NCI-H2196 treated with DMSO at 0.1 percent for 48 hours (cell line): ENCODE data around the gene ZNF440.
"Not testable (repeated sequence)": the region's sequence is repeated elsewhere in the genome, so short reads cannot be mapped to it uniquely, and the experiment has no call there.

ENCODE experiments used
- DNase-seq: peaks from one replicate; lab custom pipeline; 2025; ENCODE audit not compliant: unreplicated experiment; lab: John Stamatoyannopoulos, UW

The ZNF440 gene

GRCh38 chr19:11814029-11814699 is at the start of gene ZNF440:
Gene ZNF440 (plus strand): TSS chr19:11814273. CDS start chr19:11814448, 175 bp downstream.
- peak; percentile 87 for DNase-seq

DNA sequence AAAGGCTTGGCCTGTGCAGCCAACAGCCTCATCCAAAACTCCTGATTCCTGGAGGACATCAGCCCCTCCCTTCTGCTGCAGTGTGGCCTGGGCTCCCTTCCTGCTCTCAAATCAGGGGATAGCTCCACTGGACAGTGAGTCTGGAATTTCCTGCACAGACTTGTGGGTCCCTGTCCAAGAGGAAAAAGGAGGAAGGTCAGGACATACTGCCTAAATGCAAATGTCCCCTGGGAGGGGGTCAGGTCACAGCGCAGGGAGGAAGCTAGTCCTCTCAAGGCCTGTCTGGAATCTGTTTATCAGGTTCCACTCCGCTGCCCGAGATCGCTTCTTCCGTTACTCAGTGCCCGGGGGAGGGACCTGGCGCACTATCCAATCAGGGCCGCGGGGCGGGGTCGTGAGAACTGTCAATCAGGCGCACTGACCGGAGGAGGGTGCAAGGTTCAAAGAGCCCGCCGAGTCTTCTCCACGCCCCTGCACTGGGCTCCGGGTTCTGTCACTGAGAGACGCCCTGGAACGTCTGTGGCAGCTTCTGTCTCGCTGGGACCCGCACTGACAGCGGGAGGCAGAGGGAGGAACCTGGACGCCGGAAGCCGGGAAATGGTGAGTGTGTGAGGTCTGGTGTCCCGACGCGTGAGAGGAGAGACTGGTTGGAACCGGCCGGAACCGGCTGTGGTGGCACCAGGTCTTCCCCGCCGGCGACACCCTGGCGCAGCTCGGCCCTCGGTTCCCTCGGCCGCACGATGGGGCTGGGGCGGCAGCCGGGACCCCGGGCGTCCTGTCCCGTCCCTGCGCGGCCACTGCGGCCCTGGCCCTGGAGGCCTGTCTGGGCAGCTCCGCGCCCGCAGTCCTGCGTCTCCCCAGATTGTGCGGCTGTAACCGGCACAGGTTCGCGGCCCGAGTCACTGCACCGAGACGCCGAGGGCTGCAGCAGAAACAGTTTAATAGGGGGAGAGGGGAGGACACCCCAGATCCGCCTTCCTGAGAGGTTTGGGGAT is 47.2 kb upstream of the ZNF440 start, which contains the start of gene ZNF441:
TSS of gene ZNF441 (plus strand) at position 404 of the 995 bp plus-strand sequence. CDS start at position 598, 194 bp downstream.
- peak; percentile 83 for DNase-seq

DNA sequence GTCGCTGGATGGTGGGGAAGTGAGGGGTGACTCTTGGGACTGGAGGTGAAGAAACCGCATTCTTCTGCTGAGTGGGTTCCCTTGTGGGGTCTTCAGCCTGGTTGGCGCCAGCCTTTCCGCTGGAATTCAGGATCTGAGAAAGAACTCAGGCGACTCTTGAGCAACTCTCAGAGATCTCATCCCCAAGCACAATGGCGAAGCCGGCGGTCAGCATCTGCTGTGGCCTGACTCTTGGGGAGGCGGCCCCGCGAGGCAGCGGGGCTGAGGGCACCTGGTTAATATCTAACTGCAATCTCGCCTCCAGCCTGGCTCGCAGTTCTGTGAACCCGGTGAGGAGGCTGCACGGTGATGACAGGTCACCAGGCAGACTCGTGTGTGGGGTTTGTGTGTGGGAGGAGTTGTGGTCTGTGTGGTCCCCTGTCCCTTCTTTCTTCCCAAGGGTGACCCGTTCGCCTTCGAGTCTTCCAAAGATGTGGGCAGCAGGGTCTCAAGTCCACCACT is 46.4 kb upstream of the ZNF440 start:
- DNase-seq: no peak

GRCh38 chr19:11769995-11770394 is 44.1 kb upstream of the ZNF440 start:
- DNase-seq: no peak

GRCh38 chr19:11771520-11771919 is 42.6 kb upstream of the ZNF440 start:
- not testable (repeated sequence) for DNase-seq

- not testable (repeated sequence) for DNase-seq
Measured at GRCh38 chr19:11776669-11777068, 37.4 kb upstream of the ZNF440 start.

- DNase-seq: no peak
Measured at GRCh38 chr19:11780431-11781020, 33.5 kb upstream of the ZNF440 start.

- no peak for DNase-seq
Measured at GRCh38 chr19:11781295-11782057, 32.6 kb upstream of the ZNF440 start.

DNA sequence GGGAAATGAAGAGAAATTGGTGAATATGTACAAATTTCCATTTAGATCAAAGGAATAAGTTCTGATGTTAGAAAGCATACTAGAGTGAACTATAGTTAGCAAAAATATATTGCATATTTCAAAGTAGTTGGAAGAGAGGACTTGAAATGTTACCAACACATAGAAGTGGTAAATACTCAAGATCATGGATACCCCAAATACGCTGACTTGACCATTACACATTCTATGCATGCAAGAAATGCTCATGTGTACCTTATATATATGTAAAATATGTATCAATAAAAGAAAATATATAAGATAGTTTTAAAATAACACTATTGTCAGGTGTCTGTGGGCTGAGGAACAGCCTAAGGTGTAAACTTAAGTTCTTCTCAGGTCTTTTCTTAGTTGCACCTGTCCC is 30.3 kb upstream of the ZNF440 start:
- no peak for DNase-seq

DNA sequence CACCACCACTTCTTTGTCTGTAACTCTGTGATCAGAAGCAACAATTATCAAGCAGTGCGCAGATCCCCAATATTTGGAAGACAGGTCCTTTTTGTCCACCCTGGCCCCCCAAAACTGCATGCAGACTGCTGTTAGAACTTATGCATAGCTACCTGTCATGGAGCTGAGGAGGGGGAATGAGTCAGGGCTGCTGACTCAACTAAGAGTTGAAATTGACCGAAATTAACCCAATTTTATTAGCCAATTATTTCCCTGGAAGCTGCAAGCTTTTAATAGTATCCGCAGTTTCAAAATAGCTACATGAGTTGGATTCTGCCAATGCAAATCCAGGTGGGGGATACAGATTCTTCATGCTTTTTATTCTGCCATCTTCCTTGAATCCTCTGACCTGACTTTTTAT is 29.7 kb upstream of the ZNF440 start:
- no peak for DNase-seq

- no peak for DNase-seq
Measured at GRCh38 chr19:11787536-11787935, 26.5 kb upstream of the ZNF440 start.

DNA sequence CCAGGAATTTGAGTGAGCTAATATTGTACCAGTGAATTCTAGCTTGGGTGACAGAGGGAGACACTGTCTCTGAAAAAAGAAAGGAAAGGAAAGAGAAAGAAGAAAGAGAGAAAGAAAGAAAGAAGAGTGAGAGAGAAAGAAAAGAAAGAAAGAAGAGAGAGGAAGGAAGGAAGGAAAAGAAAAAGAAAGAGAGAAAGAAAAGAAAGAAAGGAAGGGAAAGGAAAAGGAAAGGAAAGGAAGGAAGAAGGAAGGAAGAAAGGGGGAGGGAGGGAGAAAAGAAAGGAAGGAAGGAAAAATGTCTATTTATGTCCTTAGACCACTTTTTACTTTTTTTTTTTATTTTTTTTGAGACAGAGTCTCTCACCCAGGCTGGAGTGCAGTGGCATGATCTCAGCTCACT is 21.1 kb upstream of the ZNF440 start:
- no peak for DNase-seq

DNA sequence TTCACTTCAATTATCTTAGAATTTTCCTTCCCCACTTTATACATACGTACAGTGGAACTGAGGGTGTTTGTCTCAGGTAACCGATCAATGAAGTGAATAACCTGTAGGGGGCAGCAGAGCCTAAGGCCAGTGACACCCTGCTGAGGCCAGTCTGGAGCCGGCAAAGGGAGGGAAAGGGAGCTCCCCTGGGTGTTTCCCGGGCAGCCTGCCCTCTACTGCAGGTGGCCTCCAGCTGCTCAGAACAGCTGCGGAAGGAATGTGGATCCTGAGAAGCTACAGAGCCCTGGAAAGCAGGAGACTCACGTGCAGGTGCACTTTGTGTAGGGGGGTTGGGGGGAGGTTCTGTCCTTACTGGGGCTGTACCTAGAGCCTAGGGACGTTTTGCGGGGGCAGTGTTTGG is 16.6 kb upstream of the ZNF440 start:
- DNase-seq: peak; percentile 94

- peak; percentile 76 for DNase-seq
Measured at GRCh38 chr19:11798391-11799330, 15.4 kb upstream of the ZNF440 start, which contains the start of gene ZNF491. Gene ZNF491 (plus strand): TSS chr19:11798523. CDS start chr19:11805954, 7,431 bp downstream.

DNA sequence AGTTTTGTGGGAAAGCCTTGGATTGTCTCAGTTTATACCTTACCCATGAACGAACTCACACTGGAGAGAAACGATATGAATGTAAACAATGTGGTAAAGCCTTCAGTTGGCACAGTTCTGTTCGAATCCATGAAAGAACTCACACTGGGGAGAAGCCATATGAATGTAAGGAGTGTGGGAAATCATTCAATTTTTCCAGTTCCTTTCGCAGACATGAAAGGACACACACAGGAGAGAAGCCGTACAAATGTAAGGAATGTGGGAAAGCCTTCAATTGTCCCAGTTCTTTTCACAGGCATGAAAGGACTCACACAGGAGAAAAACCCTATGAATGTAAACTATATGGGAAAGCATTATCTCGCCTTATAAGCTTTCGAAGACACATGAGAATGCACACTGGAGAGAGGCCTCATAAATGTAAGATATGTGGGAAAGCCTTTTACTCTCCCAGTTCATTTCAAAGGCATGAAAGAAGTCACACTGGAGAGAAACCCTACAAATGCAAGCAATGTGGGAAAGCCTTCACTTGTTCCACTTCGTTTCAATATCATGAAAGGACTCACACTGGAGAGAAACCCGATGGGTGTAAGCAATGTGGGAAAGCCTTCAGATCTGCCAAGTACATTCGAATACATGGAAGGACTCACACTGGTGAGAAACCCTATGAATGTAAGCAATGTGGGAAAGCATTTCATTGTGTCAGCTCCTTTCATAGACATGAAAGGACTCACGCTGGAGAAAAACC is 7.5 kb upstream of the ZNF440 start:
- no peak for DNase-seq

DNA sequence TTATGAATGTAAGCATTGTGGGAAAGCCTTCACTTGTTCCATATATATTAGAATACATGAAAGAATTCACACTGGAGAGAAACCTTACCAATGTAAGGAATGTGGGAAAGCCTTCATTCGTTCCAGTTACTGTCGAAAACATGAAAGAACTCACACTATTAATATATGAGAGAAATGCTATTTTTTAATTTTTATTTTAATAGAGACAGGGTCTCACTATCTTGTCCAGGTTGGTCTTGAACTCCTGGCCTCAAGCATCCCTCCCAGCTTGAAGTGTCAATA is 7.0 kb upstream of the ZNF440 start:
- no peak for DNase-seq

DNA sequence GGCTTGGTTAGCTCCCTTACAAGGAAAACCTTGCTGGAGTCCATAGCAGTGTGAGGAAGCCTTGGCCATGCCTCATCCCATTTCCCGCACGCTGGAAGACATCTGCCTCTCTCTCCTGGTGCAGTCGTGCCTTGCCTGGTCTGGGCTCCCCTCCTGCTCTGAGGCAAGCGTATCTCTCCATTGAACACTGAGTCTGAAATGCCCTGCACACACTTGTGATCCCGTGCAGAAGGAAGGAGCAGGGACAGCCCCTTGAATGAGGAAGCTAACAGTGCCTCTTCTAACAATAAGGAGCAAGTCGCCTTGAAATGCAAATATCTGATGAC is 407 bp upstream of the ZNF440 start:
- no peak for DNase-seq

- DNase-seq: no peak
Measured at GRCh38 chr19:11814700-11815035, 595 bp downstream of the ZNF440 start.

GRCh38 chr19:11821474-11822109 is 7.5 kb downstream of the ZNF440 start:
- DNase-seq: no peak
